ENCODE results near the gene ZNF407.

The ZNF407 gene

DNA sequence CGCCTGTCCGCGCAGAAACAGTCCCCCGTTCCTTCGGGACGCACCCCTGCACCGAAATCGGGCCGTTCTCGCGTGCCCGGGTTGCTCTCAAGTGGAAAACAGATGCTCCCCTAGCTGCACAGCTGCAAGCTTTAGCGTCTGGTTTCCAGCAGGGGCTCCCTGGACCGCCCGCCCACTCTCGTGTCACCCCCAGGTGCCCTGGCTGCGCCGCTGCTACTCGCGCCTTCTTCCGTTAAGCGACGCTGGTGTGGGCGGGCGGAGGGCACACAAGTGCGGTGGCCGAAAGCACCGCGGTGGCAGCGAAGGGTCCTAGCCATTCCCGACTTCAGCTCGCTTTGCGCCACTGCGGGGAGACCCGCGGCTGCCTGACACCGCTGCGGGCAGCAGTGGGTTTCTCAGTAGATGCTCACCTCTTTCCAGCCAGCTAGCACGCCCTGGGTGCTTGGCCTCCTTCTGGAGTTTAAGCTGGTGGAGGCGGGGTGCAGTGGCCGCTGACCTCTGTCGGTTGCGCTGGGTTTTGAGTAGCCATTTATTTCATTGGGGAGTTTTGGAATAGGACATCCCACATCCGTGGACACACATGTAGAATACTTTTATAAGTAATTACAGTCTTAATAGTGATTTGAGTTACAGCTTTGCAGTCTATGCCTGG lies 806 bp downstream of the ZNF407 start:
- Histone ChIP-seq H3K36me3 (replicated peaks) (no peaks in the 10 kb centered on the region; the same call in none of the 2 replicates), H3K4me1 (peaks cover 16% of the 10 kb centered on the region), H3K4me3 (peak overlapping the region; percentile 85), H3K27me3 (ENCODE audit: low read depth) (no peaks in the 10 kb centered on the region), H3K9me3 (no peaks in the 10 kb centered on the region; the same call in 1 of the 2 replicates)
- peak; percentile 23 to 65 for DNase-seq (ENCODE audit: low spot score in 2 of 2)
- in situ Hi-C loops (cut with MboI; ENCODE audit: low sequenced_read_pairs) = no loop called here

- DNase-seq (ENCODE audit: low spot score in 2 of 2) = no peak
- in situ Hi-C loops (cut with MboI; ENCODE audit: low sequenced_read_pairs) = no loop called here
- H3K27me3 ChIP-seq (ENCODE audit: low read depth) = no peaks in the 10 kb centered on the region
Measured at GRCh38 chr18:74604361-74604760, 6.7 kb downstream of the ZNF407 start.

GRCh38 chr18:74604774-74605173 lies 7.1 kb downstream of the ZNF407 start:
- Histone ChIP-seq H3K9me3 (no peaks in the 10 kb centered on the region), H3K36me3 (replicated peaks) (no peaks in the 10 kb centered on the region), H3K4me1 (no peaks in the 10 kb centered on the region), H3K4me3 (no peak overlapping the region), H3K27me3 (ENCODE audit: low read depth) (no peaks in the 10 kb centered on the region)
- DNase-seq (ENCODE audit: low spot score in 2 of 2) = no peak
- in situ Hi-C loops (cut with MboI; ENCODE audit: low sequenced_read_pairs) = no loop called here

More at GRCh38 chr18:74604361-74604760, 6.7 kb downstream of the ZNF407 start:
- Histone ChIP-seq H3K4me1 (no peaks in the 10 kb centered on the region; the same call in 1 of the 2 replicates), H3K36me3 (replicated peaks) (no peaks in the 10 kb centered on the region), H3K9me3 (no peaks in the 10 kb centered on the region), H3K4me3 (no peak overlapping the region)

DNA sequence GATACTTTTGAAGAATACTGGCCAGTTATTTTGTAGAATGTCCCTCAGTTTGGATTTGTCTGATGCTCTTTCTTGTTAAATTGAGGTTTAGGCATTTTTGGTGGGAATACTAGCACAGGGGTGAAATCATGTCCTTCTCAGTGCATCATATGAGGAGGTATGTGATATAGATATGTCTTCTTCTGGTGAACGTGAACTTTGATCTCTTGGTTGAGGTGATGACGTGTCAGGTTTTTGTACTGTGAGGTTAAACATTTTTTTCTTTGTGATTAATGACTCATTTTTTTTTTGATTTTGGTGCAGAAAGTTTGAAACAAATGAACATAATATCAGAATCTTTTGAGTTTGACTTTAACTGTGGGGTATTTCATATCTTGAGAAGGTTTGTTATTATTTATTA lies 11.0 kb downstream of the ZNF407 start:
- in situ Hi-C loops (cut with MboI; ENCODE audit: low sequenced_read_pairs) = no loop called here
- Histone ChIP-seq H3K9me3 (no peaks in the 10 kb centered on the region), H3K36me3 (replicated peaks) (no peaks in the 10 kb centered on the region), H3K27me3 (ENCODE audit: low read depth) (no peaks in the 10 kb centered on the region), H3K4me3 (no peak overlapping the region), H3K4me1 (no peaks in the 10 kb centered on the region)
- no peak for DNase-seq (ENCODE audit: low spot score in 2 of 2)

GRCh38 chr18:74609535-74609934 lies 11.9 kb downstream of the ZNF407 start:
- no peaks in the 10 kb centered on the region for H3K4me1 ChIP-seq
- DNase-seq (ENCODE audit: low spot score in 2 of 2) = no peak
- no peaks in the 10 kb centered on the region for H3K36me3 ChIP-seq (replicated peaks)
- H3K27me3 ChIP-seq (ENCODE audit: low read depth) = no peaks in the 10 kb centered on the region
- in situ Hi-C loops (cut with MboI; ENCODE audit: low sequenced_read_pairs) = no loop called here
- H3K9me3 ChIP-seq = no peaks in the 10 kb centered on the region
- no peak overlapping the region for H3K4me3 ChIP-seq

DNA sequence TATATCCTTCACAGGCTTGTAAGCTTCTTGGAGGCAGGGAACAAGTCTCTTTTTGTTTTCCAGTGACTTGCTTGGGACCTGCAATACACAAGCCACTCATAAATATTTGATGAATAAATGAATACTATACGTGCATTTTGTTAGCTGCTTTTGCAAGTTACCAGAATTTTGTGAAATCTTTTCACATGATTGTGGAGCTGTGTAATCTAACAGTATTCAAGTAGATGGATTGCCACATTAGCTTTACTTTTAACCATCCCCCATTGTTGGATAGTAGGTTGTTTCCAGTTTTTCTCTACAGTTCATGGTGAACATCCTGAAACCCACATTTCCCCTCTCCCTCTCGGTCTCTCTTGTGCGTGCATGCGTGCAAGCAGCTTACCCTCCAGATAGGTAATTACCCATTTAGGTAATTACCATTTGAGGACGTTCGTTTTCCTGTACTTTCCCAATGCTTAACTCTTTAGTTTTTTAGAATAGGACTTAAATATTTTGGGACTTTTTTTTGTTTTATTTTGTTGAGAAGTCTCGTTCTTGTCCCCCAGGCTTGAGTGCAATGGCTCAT lies 12.5 kb downstream of the ZNF407 start:
- DNase-seq (ENCODE audit: low spot score in 2 of 2) = no peak
- Histone ChIP-seq H3K27me3 (ENCODE audit: low read depth) (no peaks in the 10 kb centered on the region), H3K36me3 (replicated peaks) (no peaks in the 10 kb centered on the region), H3K9me3 (no peaks in the 10 kb centered on the region), H3K4me1 (no peaks in the 10 kb centered on the region), H3K4me3 (no peak overlapping the region)
- in situ Hi-C loops (cut with MboI; ENCODE audit: low sequenced_read_pairs) = no loop called here

DNA sequence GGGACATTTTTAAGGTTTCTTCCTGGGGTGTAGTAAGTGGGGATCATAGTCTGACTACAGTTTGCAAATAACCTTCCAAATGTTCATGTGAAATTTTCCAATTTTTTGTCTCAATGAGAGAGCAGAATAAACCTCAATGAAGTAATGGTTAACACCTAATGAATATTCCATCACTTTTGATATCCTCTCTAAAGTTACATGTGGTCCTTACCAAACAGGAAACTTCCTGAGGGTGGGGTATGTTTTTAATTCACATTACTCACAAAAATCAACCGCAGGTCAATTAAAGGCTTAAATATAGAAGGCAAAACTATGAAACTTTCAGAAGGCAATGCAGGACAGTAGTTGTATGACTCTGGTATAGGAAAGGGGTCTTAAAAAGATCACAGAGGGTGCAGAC lies 13.2 kb downstream of the ZNF407 start:
- in situ Hi-C loops (cut with MboI; ENCODE audit: low sequenced_read_pairs) = no loop called here
- no peak for DNase-seq (ENCODE audit: low spot score in 2 of 2)
- H3K27me3 ChIP-seq (ENCODE audit: low read depth) = no peaks in the 10 kb centered on the region
- H3K9me3 ChIP-seq = no peaks in the 10 kb centered on the region
- H3K36me3 ChIP-seq (replicated peaks) = no peaks in the 10 kb centered on the region
- H3K4me1 ChIP-seq = no peaks in the 10 kb centered on the region
- no peak overlapping the region for H3K4me3 ChIP-seq

DNA sequence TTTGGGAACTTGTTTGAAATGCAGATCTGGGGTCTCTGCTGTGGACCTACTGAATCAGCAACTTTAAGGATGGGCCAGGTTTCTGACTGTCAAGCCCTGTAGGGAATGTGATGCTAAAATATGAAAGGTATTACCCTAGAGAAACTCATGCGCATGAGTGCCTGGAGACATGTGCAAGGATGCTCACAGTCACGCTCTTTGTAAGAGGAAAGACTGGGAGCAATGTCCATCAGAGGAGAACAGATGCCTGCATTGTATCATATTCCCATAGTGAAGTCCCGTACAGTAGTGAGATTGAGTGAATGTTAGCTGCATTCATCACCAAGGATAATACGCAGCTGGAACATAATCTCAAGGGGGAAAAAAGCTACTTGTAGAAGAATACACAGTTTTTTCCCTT lies 14.1 kb downstream of the ZNF407 start:
- H3K36me3 ChIP-seq (replicated peaks) = no peaks in the 10 kb centered on the region
- H3K4me3 ChIP-seq = no peak overlapping the region
- H3K9me3 ChIP-seq = no peaks in the 10 kb centered on the region
- H3K27me3 ChIP-seq (ENCODE audit: low read depth) = no peaks in the 10 kb centered on the region
- no peaks in the 10 kb centered on the region for H3K4me1 ChIP-seq
- DNase-seq (ENCODE audit: low spot score in 2 of 2) = no peak
- in situ Hi-C loops (cut with MboI; ENCODE audit: low sequenced_read_pairs) = no loop called here

GRCh38 chr18:74613381-74613780 lies 15.7 kb downstream of the ZNF407 start:
- in situ Hi-C loops (cut with MboI; ENCODE audit: low sequenced_read_pairs) = no loop called here
- no peaks in the 10 kb centered on the region for H3K4me1 ChIP-seq
- no peak for DNase-seq (ENCODE audit: low spot score in 2 of 2)
- no peak overlapping the region for H3K4me3 ChIP-seq
- no peaks in the 10 kb centered on the region for H3K9me3 ChIP-seq
- H3K36me3 ChIP-seq (replicated peaks) = no peaks in the 10 kb centered on the region
- H3K27me3 ChIP-seq (ENCODE audit: low read depth) = no peaks in the 10 kb centered on the region

- Histone ChIP-seq H3K36me3 (replicated peaks) (no peaks in the 10 kb centered on the region), H3K4me3 (no peak overlapping the region), H3K27me3 (ENCODE audit: low read depth) (no peaks in the 10 kb centered on the region), H3K9me3 (no peaks in the 10 kb centered on the region), H3K4me1 (no peaks in the 10 kb centered on the region)
- DNase-seq (ENCODE audit: low spot score in 2 of 2) = no peak
- in situ Hi-C loops (cut with MboI; ENCODE audit: low sequenced_read_pairs) = no loop called here
Measured at GRCh38 chr18:74616494-74616893, 18.8 kb downstream of the ZNF407 start.

GRCh38 chr18:74617486-74617885 lies 19.8 kb downstream of the ZNF407 start:
- Histone ChIP-seq H3K4me1 (no peaks in the 10 kb centered on the region), H3K27me3 (ENCODE audit: low read depth) (no peaks in the 10 kb centered on the region), H3K36me3 (replicated peaks) (no peaks in the 10 kb centered on the region), H3K9me3 (no peaks in the 10 kb centered on the region), H3K4me3 (no peak overlapping the region)
- no peak for DNase-seq (ENCODE audit: low spot score in 2 of 2)
- in situ Hi-C loops (cut with MboI; ENCODE audit: low sequenced_read_pairs) = no loop called here

- Histone ChIP-seq H3K36me3 (replicated peaks) (no peaks in the 10 kb centered on the region), H3K9me3 (no peaks in the 10 kb centered on the region), H3K27me3 (ENCODE audit: low read depth) (no peaks in the 10 kb centered on the region), H3K4me1 (peaks cover 11% of the 10 kb centered on the region), H3K4me3 (no peak overlapping the region)
- no peak for DNase-seq (ENCODE audit: low spot score in 2 of 2)
- in situ Hi-C loops (cut with MboI; ENCODE audit: low sequenced_read_pairs) = no loop called here
Measured at GRCh38 chr18:74622072-74622471, 24.4 kb downstream of the ZNF407 start.

DNA sequence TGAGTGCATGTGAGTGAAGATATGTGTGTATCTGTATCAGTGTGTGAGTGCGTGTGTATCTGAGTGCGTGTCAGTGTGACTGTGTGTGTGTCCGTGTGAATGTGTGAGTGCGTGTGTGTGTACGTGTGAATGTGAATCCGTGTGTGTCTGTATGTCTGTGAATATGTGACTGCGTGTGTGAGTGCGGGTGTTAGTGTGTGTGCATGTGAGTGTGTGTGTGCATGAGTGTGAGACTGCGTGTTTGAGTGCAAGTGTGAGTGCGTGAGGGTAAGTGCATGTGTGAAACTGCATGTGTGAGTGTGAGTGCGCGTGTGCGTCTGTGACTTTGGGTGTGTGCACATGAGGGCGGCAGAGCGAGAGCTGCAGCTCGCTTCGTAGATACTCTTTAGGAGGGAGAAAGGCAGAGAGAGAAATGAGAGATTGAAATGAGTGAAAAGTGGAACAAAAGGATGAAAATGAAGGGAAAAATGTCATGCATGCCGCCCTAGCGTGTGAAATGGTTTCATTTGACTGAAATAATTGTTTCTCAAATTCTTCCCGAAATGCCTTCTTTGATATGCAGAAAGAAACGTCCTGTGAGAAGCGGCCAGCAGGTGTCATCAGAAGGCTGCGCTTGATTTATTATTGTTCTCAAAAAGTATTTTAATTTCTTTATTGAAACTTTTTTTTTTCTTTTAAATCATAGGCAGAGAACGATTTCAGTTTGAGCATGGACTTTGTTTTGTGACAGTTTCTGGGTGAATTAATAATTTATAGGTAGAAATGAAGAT lies 25.6 kb downstream of the ZNF407 start:
- peak overlapping the region; percentile 12; the same call in 1 of the 2 replicates for H3K4me3 ChIP-seq
- in situ Hi-C loops (cut with MboI; ENCODE audit: low sequenced_read_pairs) = no loop called here

GRCh38 chr18:74624466-74624865 lies 26.8 kb downstream of the ZNF407 start:
- Histone ChIP-seq H3K4me3 (no peak overlapping the region), H3K9me3 (no peaks in the 10 kb centered on the region), H3K27me3 (ENCODE audit: low read depth) (no peaks in the 10 kb centered on the region), H3K4me1 (peaks cover 11% of the 10 kb centered on the region), H3K36me3 (replicated peaks) (no peaks in the 10 kb centered on the region)
- DNase-seq (ENCODE audit: low spot score in 2 of 2) = no peak
- in situ Hi-C loops (cut with MboI; ENCODE audit: low sequenced_read_pairs) = no loop called here

More for the DNA sequence above, 25.6 kb downstream of the ZNF407 start:
- Histone ChIP-seq H3K36me3 (replicated peaks) (no peaks in the 10 kb centered on the region), H3K9me3 (no peaks in the 10 kb centered on the region), H3K27me3 (ENCODE audit: low read depth) (no peaks in the 10 kb centered on the region), H3K4me1 (peaks cover 11% of the 10 kb centered on the region)
- DNase-seq (ENCODE audit: low spot score in 2 of 2) = peak; percentile 53 to 72
